Erythroblast (primary cell): ENCODE data around the gene OVOL3.
"Not testable (repeated sequence)": the region's sequence is repeated elsewhere in the genome, so short reads cannot be mapped to it uniquely, and the experiment has no call there.

Experiments used
- GATA1 ChIP-seq: IDR thresholded peaks from 2 replicates; pipeline ENCODE4 v1.6.1; 2011; ENCODE audit warnings: low read depth, mild to moderate bottlenecking, control low read depth, low read length, moderate library complexity
- POLR2A ChIP-seq: IDR thresholded peaks from 2 replicates; pipeline ENCODE4 v1.6.1; 2011; ENCODE audit warnings: mild to moderate bottlenecking, low read length

- not testable (repeated sequence) for TF ChIP-seq POLR2A, GATA1
Measured at GRCh38 chr19:36068810-36069499, 42.0 kb upstream of the OVOL3 start.
